ENCODE measurements around the gene DOK6. TPM values are rescaled to one million over a fixed set of nuclear protein-coding genes. Genes with fewer than 3 reads are reported as not detected.

DOK6 gene
- total RNA-seq, 1 donor from 2014 or later, result not detected

DNA sequence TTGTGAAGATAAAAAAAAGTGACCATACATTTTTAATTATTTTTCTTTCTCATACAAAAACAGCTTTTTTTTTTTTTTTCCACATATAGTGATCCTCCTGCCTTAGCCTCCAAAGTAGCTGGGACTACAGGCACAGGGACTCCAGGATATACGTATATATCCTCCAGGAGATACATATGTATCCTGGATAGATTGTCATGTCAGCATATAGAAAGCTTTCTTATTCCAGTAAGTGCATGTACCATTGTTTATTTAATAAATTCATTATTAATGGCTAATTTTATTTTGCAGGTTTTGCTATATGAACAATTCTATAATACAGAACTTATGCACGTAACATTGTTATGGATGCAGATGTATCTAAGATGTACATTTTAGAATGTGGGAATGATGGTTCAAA is 138.7 kb downstream of the DOK6 start:
- Histone ChIP-seq H3K9me3 (no peaks in the 10 kb centered on the region), H3K4me3 (no peak overlapping the region), H3K27me3 (no peaks in the 10 kb centered on the region), H3K27ac (no peak overlapping the region), H3K36me3 (no peaks in the 10 kb centered on the region), H3K4me1 (no peaks in the 10 kb centered on the region)
- no peak for DNase-seq (ENCODE audit: low spot score in 2 of 2)
- intact Hi-C loops (cut with DNase I), result no loop called here
- TF ChIP-seq, protein P1, sequence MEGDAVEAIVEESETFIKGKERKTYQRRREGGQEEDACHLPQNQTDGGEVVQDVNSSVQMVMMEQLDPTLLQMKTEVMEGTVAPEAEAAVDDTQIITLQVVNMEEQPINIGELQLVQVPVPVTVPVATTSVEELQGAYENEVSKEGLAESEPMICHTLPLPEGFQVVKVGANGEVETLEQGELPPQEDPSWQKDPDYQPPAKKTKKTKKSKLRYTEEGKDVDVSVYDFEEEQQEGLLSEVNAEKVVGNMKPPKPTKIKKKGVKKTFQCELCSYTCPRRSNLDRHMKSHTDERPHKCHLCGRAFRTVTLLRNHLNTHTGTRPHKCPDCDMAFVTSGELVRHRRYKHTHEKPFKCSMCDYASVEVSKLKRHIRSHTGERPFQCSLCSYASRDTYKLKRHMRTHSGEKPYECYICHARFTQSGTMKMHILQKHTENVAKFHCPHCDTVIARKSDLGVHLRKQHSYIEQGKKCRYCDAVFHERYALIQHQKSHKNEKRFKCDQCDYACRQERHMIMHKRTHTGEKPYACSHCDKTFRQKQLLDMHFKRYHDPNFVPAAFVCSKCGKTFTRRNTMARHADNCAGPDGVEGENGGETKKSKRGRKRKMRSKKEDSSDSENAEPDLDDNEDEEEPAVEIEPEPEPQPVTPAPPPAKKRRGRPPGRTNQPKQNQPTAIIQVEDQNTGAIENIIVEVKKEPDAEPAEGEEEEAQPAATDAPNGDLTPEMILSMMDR (IDR thresholded peaks at IDR 0.05), result no peak

DNA sequence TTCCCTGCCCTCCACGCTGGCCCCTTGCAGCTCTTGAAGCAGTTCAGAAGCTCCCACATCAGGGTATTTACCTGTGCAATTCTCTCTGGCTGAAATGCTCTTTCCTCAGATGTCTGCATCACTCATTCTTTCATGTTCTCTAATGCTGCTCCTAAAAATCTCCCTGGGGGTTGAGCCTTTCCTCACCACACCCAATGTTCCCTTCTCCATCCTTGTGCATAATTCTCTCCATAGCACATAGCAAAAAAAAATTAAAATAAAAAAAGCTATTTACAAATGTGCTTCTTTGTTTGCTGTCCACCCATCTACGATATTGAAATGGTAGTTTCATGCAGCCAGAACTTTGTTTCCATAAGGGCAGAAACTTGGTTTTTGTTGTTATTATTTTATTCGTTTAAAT is 155.5 kb downstream of the DOK6 start:
- no peaks in the 10 kb centered on the region for H3K27me3 ChIP-seq
- TF ChIP-seq, protein P1 (IDR thresholded peaks at IDR 0.05), result no peak
- intact Hi-C loops (cut with DNase I), result no loop called here
- DNase-seq (ENCODE audit: low spot score in 2 of 2), result no peak
- no peaks in the 10 kb centered on the region for H3K36me3 ChIP-seq
- H3K27ac ChIP-seq, result no peak overlapping the region
- no peaks in the 10 kb centered on the region for H3K4me1 ChIP-seq
- no peaks in the 10 kb centered on the region for H3K9me3 ChIP-seq
- H3K4me3 ChIP-seq, result no peak overlapping the region

DNA sequence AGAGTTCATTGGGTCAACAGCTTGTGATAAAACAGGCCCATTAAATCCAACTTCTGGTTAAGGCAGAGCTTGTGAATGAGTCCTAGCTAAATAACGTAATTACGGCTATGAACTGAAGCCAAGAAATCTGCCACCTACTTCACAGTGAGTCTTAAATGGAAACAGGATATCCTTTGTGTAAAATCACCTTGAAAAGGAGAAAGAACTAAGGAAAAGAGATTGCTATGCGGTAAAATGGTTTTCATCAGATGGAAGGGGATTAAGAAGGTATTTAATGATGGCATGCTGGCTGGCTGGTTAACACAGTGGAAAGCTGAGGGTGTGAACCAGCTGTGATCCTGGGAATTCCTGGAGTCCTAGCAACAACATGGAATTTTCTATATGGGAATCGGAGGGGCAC is 156.6 kb downstream of the DOK6 start:
- intact Hi-C loops (cut with DNase I), result no loop called here
- TF ChIP-seq, protein P1 (IDR thresholded peaks at IDR 0.05), result no peak
- no peaks in the 10 kb centered on the region for H3K27me3 ChIP-seq

DNA sequence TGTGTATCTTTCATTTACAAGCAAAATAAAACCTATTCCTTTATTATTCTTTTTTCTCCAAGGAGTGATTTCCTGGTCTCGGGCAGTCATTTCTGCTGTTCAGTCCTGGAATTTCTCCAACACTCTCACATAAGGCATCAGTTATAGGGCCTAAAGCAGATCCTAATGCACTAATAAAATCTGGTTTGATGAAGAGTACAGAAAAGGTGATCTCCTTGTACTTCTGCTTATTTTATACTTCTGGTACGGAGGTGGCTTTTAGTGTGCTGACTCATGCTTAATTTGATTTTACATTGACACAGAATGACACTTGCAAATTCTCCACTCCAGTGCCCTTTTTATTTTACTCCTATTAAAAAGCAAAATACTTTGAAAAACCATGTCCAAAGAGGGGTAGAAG is 157.4 kb downstream of the DOK6 start:
- Histone ChIP-seq H3K4me3 (no peak overlapping the region), H3K9me3 (no peaks in the 10 kb centered on the region), H3K36me3 (no peaks in the 10 kb centered on the region), H3K27ac (no peak overlapping the region), H3K4me1 (no peaks in the 10 kb centered on the region), H3K27me3 (no peaks in the 10 kb centered on the region)
- no peak for DNase-seq (ENCODE audit: low spot score in 2 of 2)
- TF ChIP-seq, protein P1 (IDR thresholded peaks at IDR 0.05), result no peak
- intact Hi-C loops (cut with DNase I), result no loop called here

More for the DNA sequence above, 156.6 kb downstream of the DOK6 start:
- H3K9me3 ChIP-seq, result no peaks in the 10 kb centered on the region
- H3K4me3 ChIP-seq, result no peak overlapping the region
- no peak overlapping the region for H3K27ac ChIP-seq
- H3K36me3 ChIP-seq, result no peaks in the 10 kb centered on the region
- DNase-seq (ENCODE audit: low spot score in 2 of 2), result no peak
- no peaks in the 10 kb centered on the region for H3K4me1 ChIP-seq

DNA sequence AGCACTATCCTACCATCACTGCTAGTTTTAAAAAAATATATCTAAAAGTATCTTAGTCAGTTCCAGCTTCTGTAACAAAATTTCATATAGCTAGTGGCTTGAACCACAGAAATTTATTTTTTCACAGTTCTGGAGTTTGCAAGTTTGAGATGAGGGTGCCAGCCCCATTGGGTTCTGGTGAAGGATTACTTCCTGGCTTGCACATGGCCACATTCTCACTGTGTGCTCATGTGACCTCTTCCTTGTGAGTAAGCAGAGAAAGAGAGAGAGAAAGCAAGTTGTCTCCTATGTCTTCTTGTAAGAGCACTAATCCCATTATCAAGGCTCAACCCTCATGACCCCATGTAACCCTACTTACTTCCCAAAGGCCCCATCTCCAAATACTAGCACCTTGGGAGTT is 158.9 kb downstream of the DOK6 start:
- H3K4me1 ChIP-seq, result no peaks in the 10 kb centered on the region

More for the DNA sequence above, 158.9 kb downstream of the DOK6 start:
- H3K27ac ChIP-seq, result no peak overlapping the region
- H3K9me3 ChIP-seq, result no peaks in the 10 kb centered on the region
- TF ChIP-seq, protein P1 (IDR thresholded peaks at IDR 0.05), result no peak
- DNase-seq (ENCODE audit: low spot score in 2 of 2), result no peak
- intact Hi-C loops (cut with DNase I), result no loop called here
- no peak overlapping the region for H3K4me3 ChIP-seq
- no peaks in the 10 kb centered on the region for H3K27me3 ChIP-seq
- no peaks in the 10 kb centered on the region for H3K36me3 ChIP-seq
